Keratinocyte (primary cell): ENCODE results near the gene ASPSCR1. TPM values are rescaled to one million over a fixed set of nuclear protein-coding genes. Genes with fewer than 3 reads are reported as not detected.

Experiments
- DNase-seq: peaks from one replicate; pipeline ENCODE4 v3.0.0-alpha.2; 2011; ENCODE audit warnings: low read depth, missing footprints, low spot score
- FAIRE-seq: peaks from 2 replicates; lab custom pipeline; 2011; peaks lifted over from hg19 to GRCh38; lab: Jason Lieb, UNC
- H2AFZ ChIP-seq: 2 replicates; pipeline ENCODE4 v1.6.0; 2012; ENCODE audit warnings: low read length, control low read depth, inconsistent platforms; ENCODE audit not compliant: control insufficient read depth
- H3K27ac ChIP-seq: 2 replicates; pipeline ENCODE4 v1.5.1; 2011; ENCODE audit warnings: low read length; ENCODE audit not compliant: control insufficient read depth, insufficient read depth
- H3K27me3 ChIP-seq: 3 replicates; pipeline ENCODE4 v1.6.0; 2011; ENCODE audit warnings: low read length; ENCODE audit not compliant: control insufficient read depth, insufficient read depth; ENCODE audit errors: extremely low read depth
- H3K36me3 ChIP-seq, 2 experiments: 2 replicates in 1 of 2; 3 replicates in 1 of 2; pipeline ENCODE4 v1.5.1; 2011; ENCODE audit warnings: low read length in 2 of 2, mild to moderate bottlenecking in 1 of 2; ENCODE audit not compliant: control insufficient read depth in 2 of 2, insufficient read depth in 2 of 2; ENCODE audit errors: extremely low read depth in 1 of 2
- H3K4me1 ChIP-seq: 3 replicates; pipeline ENCODE4 v1.5.1; 2011; ENCODE audit warnings: low read length; ENCODE audit not compliant: control insufficient read depth, insufficient read depth; ENCODE audit errors: extremely low read depth
- H3K4me2 ChIP-seq: 3 replicates; pipeline ENCODE4 v1.6.0; 2011; ENCODE audit warnings: low read depth, low read length; ENCODE audit not compliant: control insufficient read depth, insufficient read depth; ENCODE audit errors: extremely low read depth
- H3K4me3 ChIP-seq, 3 experiments: fragments of 200-600 bp in 1 of 3; sonication (generic) in 1 of 3; 2 replicates in 2 of 3; 3 replicates in 1 of 3; pipeline ENCODE4 v1.5.1; 2011 to 2016; ENCODE audit warnings: low read length in 3 of 3, mild to moderate bottlenecking in 3 of 3, control low read depth in 2 of 3, inconsistent platforms in 1 of 3, low read depth in 1 of 3, mixed read lengths in 1 of 3, mixed run types in 1 of 3, moderate library complexity in 1 of 3; ENCODE audit not compliant: control insufficient read depth in 2 of 3, insufficient read depth in 2 of 3; ENCODE audit errors: extremely low read depth in 1 of 3
- H3K79me2 ChIP-seq: 2 replicates; pipeline ENCODE4 v1.6.0; 2012; ENCODE audit warnings: low read length; ENCODE audit not compliant: control insufficient read depth, insufficient read depth
- H3K9ac ChIP-seq: 3 replicates; pipeline ENCODE4 v1.6.0; 2011; ENCODE audit warnings: low read length; ENCODE audit not compliant: control insufficient read depth, insufficient read depth; ENCODE audit errors: extremely low read depth
- H3K9me1 ChIP-seq: 3 replicates; pipeline ENCODE4 v1.6.0; 2011; ENCODE audit warnings: low read length; ENCODE audit not compliant: control insufficient read depth, insufficient read depth; ENCODE audit errors: extremely low read depth
- H3K9me3 ChIP-seq: 2 replicates; pipeline ENCODE4 v1.5.1; 2012; ENCODE audit warnings: low read depth, low read length; ENCODE audit not compliant: control insufficient read depth
- H4K20me1 ChIP-seq: 3 replicates; pipeline ENCODE4 v1.6.0; 2011; ENCODE audit warnings: low read length; ENCODE audit not compliant: control insufficient read depth, insufficient read depth; ENCODE audit errors: extremely low read depth
- CTCF ChIP-seq, 3 experiments: IDR thresholded peaks in 1 of 3; conservative IDR thresholded peaks in 1 of 3; optimal IDR thresholded peaks in 1 of 3; 2 replicates in 2 of 3; 3 replicates in 1 of 3; pipeline versions ENCODE3 to v1.5.1; 2011; ENCODE audit warnings: low read length in 3 of 3, mild to moderate bottlenecking in 3 of 3, moderate library complexity in 2 of 3, control low read depth in 1 of 3, inconsistent platforms in 1 of 3; ENCODE audit not compliant: insufficient read depth in 2 of 3; ENCODE audit errors: extremely low read depth in 1 of 3
- EZH2 ChIP-seq: IDR thresholded peaks from one replicate; pipeline ENCODE4 v1.6.1; 2012; ENCODE audit warnings: inconsistent platforms, mild to moderate bottlenecking, low read length, moderate library complexity
- dilution Hi-C: fragments of 300-500 bp; cut with MboI; formaldehyde crosslinking; loops from one replicate; pipeline ENCODE4 v1.7.0; 2020; ENCODE audit warnings: low sequenced_read_pairs; ENCODE audit not compliant: extremely low pct_ligation_motif_present
- polyA plus RNA-seq, 5 experiments: library from polyadenylated mRNA; depleted of rRNA in 3 of 5; stranded (reverse) in 3 of 5; stranded (forward) in 1 of 5; unstranded in 1 of 5; fragments of >200 nt; gene quantifications; 1 replicate in 1 of 5; 2 replicates in 3 of 5; 3 replicates in 1 of 5; pipeline versions ENCODE4 v1.2.1 to v1.2.3, GENCODE V29; 2011 to 2012; ENCODE audit warnings: missing spikeins in 2 of 5, low read depth in 1 of 5, low replicate concordance in 1 of 5

ASPSCR1 gene
- polyA plus RNA-seq, 1 donor (not counting 4 experiments of a cell fraction or from before 2014, with no cell fraction given): 5.2 TPM

- H3K4me3 ChIP-seq: no peak overlapping the region
- no peak overlapping the region for H2AFZ ChIP-seq
- DNase-seq (no peak), FAIRE-seq (no peak)
- H3K9me1 ChIP-seq: no peaks in the 10 kb centered on the region
- no peak overlapping the region for H3K27ac ChIP-seq
- no peak overlapping the region for H3K4me2 ChIP-seq
- no peaks in the 10 kb centered on the region for H3K36me3 ChIP-seq
- H3K9ac ChIP-seq: no peak overlapping the region
- no peaks in the 10 kb centered on the region for H3K9me3 ChIP-seq
- dilution Hi-C loops: no loop called here
- H3K27me3 ChIP-seq: peaks cover 12% of the 10 kb centered on the region
- no peaks in the 10 kb centered on the region for H4K20me1 ChIP-seq
- peaks cover 4% of the 10 kb centered on the region for H3K4me1 ChIP-seq
- no peaks in the 10 kb centered on the region for H3K79me2 ChIP-seq
- no peak for TF ChIP-seq EZH2
- TF ChIP-seq CTCF (optimal IDR thresholded peaks at IDR 0.05 in 1 of 3, IDR thresholded peaks at IDR 0.05 in 1 of 3, conservative IDR thresholded peaks at IDR 0.05 in 1 of 3; ENCODE audit: extremely low read depth in 1 of 3, insufficient read depth in 2 of 3, low read length in 3 of 3): no peak
These were observed 38.2 kb upstream of the ASPSCR1 start for GRCh38 chr17:81939218-81939617.

- Histone ChIP-seq H4K20me1 (no peaks in the 10 kb centered on the region), H3K9me1 (no peaks in the 10 kb centered on the region), H2AFZ (no peak overlapping the region), H3K79me2 (no peaks in the 10 kb centered on the region), H3K9ac (no peak overlapping the region), H3K9me3 (no peaks in the 10 kb centered on the region), H3K4me2 (no peak overlapping the region), H3K36me3 (no peaks in the 10 kb centered on the region), H3K4me1 (peaks cover 4% of the 10 kb centered on the region), H3K27ac (no peak overlapping the region), H3K4me3 (no peak overlapping the region), H3K27me3 (peaks cover 12% of the 10 kb centered on the region)
- FAIRE-seq: no peak
- dilution Hi-C loops: no loop called here
- DNase-seq: no peak
- TF ChIP-seq EZH2 (no peak), CTCF (optimal IDR thresholded peaks at IDR 0.05 in 1 of 3, IDR thresholded peaks at IDR 0.05 in 1 of 3, conservative IDR thresholded peaks at IDR 0.05 in 1 of 3; ENCODE audit: extremely low read depth in 1 of 3, insufficient read depth in 2 of 3, low read length in 3 of 3) (no peak)
These were observed 37.5 kb upstream of the ASPSCR1 start for GRCh38 chr17:81939881-81940385.
